ENCODE measurements around the gene CUZD1. TPM values are rescaled to one million over a fixed set of nuclear protein-coding genes. Genes with fewer than 3 reads are reported as not detected.

CUZD1 gene
- total and polyA plus RNA-seq, 8 donors: 0.73 to 2.7 (median 2.0) TPM

GRCh38 chr10:122812751-122813150 lies 32.9 kb downstream of the CUZD1 start:
- Histone ChIP-seq H3K9me3 (no peaks in the 10 kb centered on the region), H3K4me1 (no peaks in the 10 kb centered on the region), H3K4me3 (no peak overlapping the region), H3K27ac (no peak overlapping the region), H3K36me3 (no peaks in the 10 kb centered on the region), H3K27me3 (no peaks in the 10 kb centered on the region)
- no peak for TF ChIP-seq CTCF (IDR thresholded peaks at IDR 0.05)
- intact Hi-C loops (cut with DNase I): no loop called here
- DNase-seq (no peak), ATAC-seq (no peak)

GRCh38 chr10:122802282-122802681 lies 43.4 kb downstream of the CUZD1 start:
- ATAC-seq (no peak), DNase-seq (peak in 1 of 4 donors; percentile 63)
- Histone ChIP-seq H3K27ac (no peak overlapping the region), H3K4me3 (no peak overlapping the region), H3K4me1 (no peaks in the 10 kb centered on the region), H3K9me3 (no peaks in the 10 kb centered on the region), H3K36me3 (no peaks in the 10 kb centered on the region), H3K27me3 (no peaks in the 10 kb centered on the region)
- intact Hi-C loops (cut with DNase I): no loop called here
- TF ChIP-seq CTCF (IDR thresholded peaks at IDR 0.05): no peak

GRCh38 chr10:122798704-122799231 lies 46.9 kb downstream of the CUZD1 start:
- H3K4me3 ChIP-seq: no peak overlapping the region
- DNase-seq (no peak), ATAC-seq (no peak)
- H3K4me1 ChIP-seq: no peaks in the 10 kb centered on the region
- no peaks in the 10 kb centered on the region for H3K9me3 ChIP-seq
- no peak for TF ChIP-seq CTCF (IDR thresholded peaks at IDR 0.05)
- H3K27me3 ChIP-seq: no peaks in the 10 kb centered on the region
- no peaks in the 10 kb centered on the region for H3K36me3 ChIP-seq
- intact Hi-C loops (cut with DNase I): no loop called here
- H3K27ac ChIP-seq: no peak overlapping the region

GRCh38 chr10:122796796-122797195 lies 48.9 kb downstream of the CUZD1 start:
- DNase-seq: no peak
- Histone ChIP-seq H3K4me3 (no peak overlapping the region), H3K27me3 (no peaks in the 10 kb centered on the region), H3K36me3 (no peaks in the 10 kb centered on the region), H3K9me3 (no peaks in the 10 kb centered on the region), H3K4me1 (no peaks in the 10 kb centered on the region), H3K27ac (no peak overlapping the region)
- no peak for TF ChIP-seq CTCF (IDR thresholded peaks at IDR 0.05)
- intact Hi-C loops (cut with DNase I): no loop called here
- no peak for ATAC-seq

GRCh38 chr10:122795924-122796323 lies 49.7 kb downstream of the CUZD1 start:
- intact Hi-C loops (cut with DNase I): no loop called here
- no peak for TF ChIP-seq CTCF (IDR thresholded peaks at IDR 0.05)
- Histone ChIP-seq H3K9me3 (no peaks in the 10 kb centered on the region), H3K4me3 (no peak overlapping the region), H3K27ac (no peak overlapping the region), H3K4me1 (no peaks in the 10 kb centered on the region), H3K36me3 (no peaks in the 10 kb centered on the region), H3K27me3 (no peaks in the 10 kb centered on the region)
- ATAC-seq (no peak), DNase-seq (no peak)

Measured in left lung (tissue), 10 donors.